Measurements from ENCODE around the gene AOX1.
"Not testable (repeated sequence)": the region's sequence is repeated elsewhere in the genome, so short reads cannot be mapped to it uniquely, and the experiment has no call there.

The AOX1 gene

DNA sequence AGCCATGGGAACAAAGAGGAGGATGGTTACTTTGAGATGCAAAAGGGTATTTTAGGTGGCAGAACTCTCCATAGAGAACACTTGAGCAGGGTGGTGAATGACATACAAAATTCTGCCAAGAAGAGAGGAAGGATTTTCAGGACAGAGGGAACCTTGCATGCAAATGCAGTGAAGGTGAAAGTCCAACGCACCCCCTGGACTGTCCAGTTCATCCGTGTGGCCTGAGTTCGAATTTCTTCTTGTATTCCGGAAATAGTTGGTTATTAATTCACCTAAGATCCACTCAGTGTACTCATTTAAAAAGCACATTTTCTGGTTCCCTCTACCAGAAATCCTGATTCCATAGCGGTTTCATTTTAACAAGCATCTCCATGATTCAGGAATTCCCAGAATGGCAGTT lies 5.5 kb downstream of the AOX1 start:
- H3K4me1 Mint-ChIP-seq: peaks cover 1% of the 10 kb centered on the region
- no peak overlapping the region for H3K4me3 Mint-ChIP-seq
- no peaks in the 10 kb centered on the region for H3K36me3 Mint-ChIP-seq
- ATAC-seq (ENCODE audit: low read depth) (no peak), DNase-seq (ENCODE audit: low spot score in 2 of 2) (no peak)
- H3K27me3 Mint-ChIP-seq: peaks cover 16% of the 10 kb centered on the region
- H3K27ac Mint-ChIP-seq: no peak overlapping the region
- no peaks in the 10 kb centered on the region for H3K9me3 Mint-ChIP-seq

DNA sequence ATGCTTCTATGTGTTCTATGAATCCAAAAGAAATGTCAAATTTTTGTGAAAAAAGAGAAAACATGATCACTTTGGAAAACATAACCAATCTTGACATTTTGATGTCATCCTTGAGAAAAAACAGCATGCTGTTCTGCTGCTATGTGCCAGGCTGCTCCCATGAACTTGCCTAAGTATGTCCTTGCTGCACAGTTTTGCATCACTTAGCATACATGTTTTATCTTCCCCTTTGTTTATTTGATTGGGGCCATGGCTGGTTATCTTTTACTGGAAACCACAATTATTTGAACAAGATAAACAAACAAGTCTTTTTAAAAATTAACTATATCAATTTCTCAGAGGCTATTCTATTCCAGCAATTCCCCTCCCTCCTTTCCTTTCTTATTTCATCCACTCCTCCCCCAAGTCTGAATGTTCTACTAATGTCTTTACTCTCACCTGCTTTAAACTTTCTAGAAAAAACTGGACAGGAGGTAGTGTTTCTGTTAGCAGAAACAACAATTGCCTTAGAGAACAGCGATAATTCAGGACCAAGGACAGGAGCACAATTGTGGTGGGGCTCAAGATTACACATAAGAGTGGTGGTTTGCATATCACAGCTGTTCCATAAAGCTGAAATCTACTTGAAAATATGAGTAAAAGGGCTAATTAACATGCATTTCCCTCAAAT lies 6.7 kb downstream of the AOX1 start:
- DNase-seq (ENCODE audit: low spot score in 2 of 2) (no peak), ATAC-seq (ENCODE audit: low read depth) (no peak)
- Mint-ChIP-seq H3K36me3 (no peaks in the 10 kb centered on the region), H3K4me3 (no peak overlapping the region), H3K27ac (no peak overlapping the region), H3K27me3 (peaks cover 15% of the 10 kb centered on the region), H3K9me3 (no peaks in the 10 kb centered on the region), H3K4me1 (no peaks in the 10 kb centered on the region)

DNA sequence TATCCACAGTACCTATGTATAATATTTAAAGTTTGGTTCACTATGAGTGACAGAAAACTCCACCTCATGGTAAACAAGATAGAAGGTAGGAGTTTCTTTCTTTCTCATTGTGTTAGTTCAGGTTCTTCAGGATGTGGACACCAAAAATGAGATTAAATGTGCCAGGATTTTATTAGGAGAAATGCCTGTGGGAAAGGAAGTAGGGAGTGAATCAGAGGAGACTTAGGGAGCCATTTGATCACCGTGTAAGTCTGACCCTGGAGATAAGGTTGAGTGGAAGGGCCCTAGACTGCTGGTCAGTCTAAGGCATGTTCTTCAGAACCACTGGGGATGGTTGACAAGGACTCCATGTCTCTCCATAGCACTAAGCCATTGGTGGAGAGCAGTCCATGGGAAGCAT lies 8.1 kb downstream of the AOX1 start:
- Mint-ChIP-seq H3K4me3 (no peak overlapping the region), H3K27me3 (peaks cover 18% of the 10 kb centered on the region), H3K36me3 (no peaks in the 10 kb centered on the region), H3K27ac (no peak overlapping the region), H3K4me1 (no peaks in the 10 kb centered on the region), H3K9me3 (no peaks in the 10 kb centered on the region)
- no peak for DNase-seq (ENCODE audit: low spot score in 2 of 2)
- no peak for ATAC-seq (ENCODE audit: low read depth)

DNA sequence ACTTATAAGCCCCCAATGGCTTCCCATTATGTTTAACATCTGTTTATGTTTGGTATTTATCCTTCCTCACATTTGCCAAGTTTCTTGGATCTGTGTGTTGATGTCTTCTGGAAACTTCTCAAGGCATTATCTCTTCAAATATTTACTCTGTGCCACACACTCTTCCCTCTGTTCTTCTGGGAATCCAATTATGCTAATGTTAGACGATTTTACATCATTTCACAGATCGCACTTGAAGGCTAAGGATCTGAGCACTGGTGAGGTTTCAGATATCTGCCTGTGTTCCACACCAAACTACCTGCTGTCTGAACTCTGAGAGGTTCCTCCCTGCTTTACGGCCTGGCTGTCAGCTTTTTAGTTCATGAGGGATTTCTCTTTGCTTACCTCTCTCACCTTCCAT lies 10.1 kb downstream of the AOX1 start:
- no peak overlapping the region for H3K4me3 Mint-ChIP-seq
- H3K27me3 Mint-ChIP-seq: peaks cover 16% of the 10 kb centered on the region
- no peaks in the 10 kb centered on the region for H3K36me3 Mint-ChIP-seq
- H3K9me3 Mint-ChIP-seq: no peaks in the 10 kb centered on the region
- H3K27ac Mint-ChIP-seq: no peak overlapping the region
- DNase-seq (ENCODE audit: low spot score in 2 of 2) (no peak), ATAC-seq (ENCODE audit: low read depth) (no peak)
- no peaks in the 10 kb centered on the region for H3K4me1 Mint-ChIP-seq

DNA sequence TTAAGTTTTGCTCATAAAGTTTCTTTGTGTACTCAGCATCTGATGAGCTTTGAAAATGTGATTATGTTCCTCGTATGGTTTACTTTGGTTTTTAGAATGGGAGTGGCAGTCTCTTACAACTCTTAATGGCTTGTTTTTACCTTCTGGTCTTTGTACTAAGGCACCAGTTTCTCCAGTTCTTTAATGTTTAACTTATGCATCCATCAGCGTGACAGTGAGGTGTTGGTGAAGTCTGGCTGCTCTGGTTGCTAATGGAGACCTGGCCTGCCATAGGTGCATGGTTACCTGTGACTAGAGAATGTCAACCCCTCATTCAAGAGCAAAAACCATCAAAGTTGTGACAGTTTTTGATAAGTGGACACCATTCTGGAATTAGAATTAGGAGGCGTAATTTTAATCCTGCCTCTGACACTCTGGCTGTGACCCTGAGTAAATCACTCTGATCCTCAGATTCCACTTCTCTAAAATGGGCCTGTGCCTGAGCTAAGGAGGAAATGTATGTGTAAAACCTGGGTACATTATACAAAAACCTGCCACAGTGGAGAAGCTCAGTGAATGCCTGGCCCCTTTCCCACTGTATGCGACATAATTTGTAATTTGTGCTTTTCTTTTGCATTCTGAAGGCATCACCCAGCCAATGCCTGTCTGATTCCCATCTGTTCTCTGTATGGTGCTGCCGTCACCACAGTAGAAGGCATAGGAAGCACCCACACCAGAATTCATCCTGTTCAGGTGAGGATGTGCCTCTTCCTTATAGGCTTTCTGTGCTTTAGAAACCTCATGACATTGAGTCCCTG lies 11.2 kb downstream of the AOX1 start:
- H3K27me3 Mint-ChIP-seq: peaks cover 13% of the 10 kb centered on the region
- no peaks in the 10 kb centered on the region for H3K4me1 Mint-ChIP-seq
- no peak overlapping the region for H3K27ac Mint-ChIP-seq
- no peaks in the 10 kb centered on the region for H3K9me3 Mint-ChIP-seq
- no peak overlapping the region for H3K4me3 Mint-ChIP-seq
- no peaks in the 10 kb centered on the region for H3K36me3 Mint-ChIP-seq
- ATAC-seq (ENCODE audit: low read depth) (no peak), DNase-seq (ENCODE audit: low spot score in 2 of 2) (no peak)

DNA sequence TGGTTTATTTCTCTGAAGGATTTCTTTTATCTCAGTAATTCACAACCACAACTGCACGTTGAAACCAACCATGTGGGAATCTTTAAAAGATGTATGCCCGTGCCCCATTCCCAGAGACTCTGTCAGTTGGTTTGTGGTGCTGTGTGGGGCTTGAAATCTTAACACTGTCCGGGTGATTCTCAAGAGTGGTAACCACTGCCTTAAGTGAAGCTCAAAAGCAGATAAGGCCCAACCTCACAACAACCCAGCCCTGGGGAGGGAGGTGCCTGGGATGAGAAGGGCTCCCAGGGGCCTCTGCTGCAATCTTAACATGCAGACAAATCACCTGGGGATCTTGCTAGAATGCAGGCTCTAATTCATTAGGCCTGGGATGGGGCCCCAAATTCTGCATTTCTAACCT lies 13.4 kb downstream of the AOX1 start:
- no peak overlapping the region for H3K27ac Mint-ChIP-seq
- no peak overlapping the region for H3K4me3 Mint-ChIP-seq
- no peaks in the 10 kb centered on the region for H3K36me3 Mint-ChIP-seq
- no peaks in the 10 kb centered on the region for H3K9me3 Mint-ChIP-seq
- peaks cover 12% of the 10 kb centered on the region for H3K27me3 Mint-ChIP-seq
- no peak for ATAC-seq (ENCODE audit: low read depth)
- no peaks in the 10 kb centered on the region for H3K4me1 Mint-ChIP-seq
- no peak for DNase-seq (ENCODE audit: low spot score in 2 of 2)

DNA sequence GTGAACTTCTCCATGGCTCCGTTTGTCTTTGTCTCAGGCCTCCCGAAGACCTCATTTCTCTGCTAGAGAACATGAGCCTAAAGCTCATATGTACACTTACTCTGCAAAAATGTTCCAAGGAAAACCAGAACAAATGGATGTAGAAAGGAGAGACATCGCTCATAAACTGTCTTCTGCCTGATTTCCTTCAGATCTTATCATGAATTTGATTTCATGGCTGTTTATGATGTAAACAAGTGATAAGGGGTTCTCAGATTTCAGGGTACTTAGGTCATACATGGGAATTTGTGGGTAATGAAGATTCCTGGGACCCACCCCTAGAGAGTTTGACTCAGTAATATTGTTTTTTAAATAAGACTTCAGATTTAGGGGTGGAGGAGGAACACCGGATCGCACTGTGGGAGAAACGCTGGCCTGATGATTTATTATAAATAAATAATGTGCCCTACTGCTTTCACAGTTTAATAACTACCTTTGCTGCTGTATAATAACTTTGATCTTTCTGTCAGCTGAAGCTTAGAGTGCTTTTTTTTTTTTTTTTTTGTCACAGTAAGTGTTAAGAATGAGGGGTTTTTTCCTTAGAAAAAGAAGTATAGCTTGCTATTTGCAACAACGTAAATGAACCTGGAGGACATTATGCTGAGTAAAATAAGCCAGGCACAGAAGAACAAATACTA lies 14.9 kb downstream of the AOX1 start:
- Mint-ChIP-seq H3K36me3 (no peaks in the 10 kb centered on the region), H3K27me3 (peaks cover 11% of the 10 kb centered on the region), H3K27ac (no peak overlapping the region), H3K4me1 (no peaks in the 10 kb centered on the region), H3K9me3 (no peaks in the 10 kb centered on the region), H3K4me3 (no peak overlapping the region)
- DNase-seq (ENCODE audit: low spot score in 2 of 2): no peak
- ATAC-seq (ENCODE audit: low read depth): no peak

DNA sequence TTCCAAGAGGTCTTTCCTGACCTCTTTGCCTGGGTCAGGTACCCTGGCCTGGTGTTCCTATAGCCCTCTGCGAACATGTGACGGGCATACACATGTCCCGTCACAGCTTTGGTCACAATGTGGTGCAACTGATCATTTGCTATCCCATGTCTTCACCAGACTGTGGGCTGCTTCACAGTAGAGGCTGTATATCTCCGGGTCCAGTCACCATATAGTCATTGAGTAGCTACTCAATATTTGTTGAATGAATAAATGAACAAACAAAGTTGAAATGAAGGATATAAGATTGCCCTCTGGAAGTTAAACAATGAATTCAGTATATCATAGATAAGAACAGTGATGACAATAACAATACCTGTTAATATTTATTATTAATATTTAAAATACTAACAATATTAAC lies 16.8 kb downstream of the AOX1 start:
- Mint-ChIP-seq H3K36me3 (no peaks in the 10 kb centered on the region), H3K4me3 (no peak overlapping the region), H3K9me3 (peaks cover 1% of the 10 kb centered on the region), H3K4me1 (no peaks in the 10 kb centered on the region), H3K27me3 (peaks cover 12% of the 10 kb centered on the region), H3K27ac (no peak overlapping the region)
- DNase-seq (ENCODE audit: low spot score in 2 of 2) (no peak), ATAC-seq (ENCODE audit: low read depth) (no peak)

DNA sequence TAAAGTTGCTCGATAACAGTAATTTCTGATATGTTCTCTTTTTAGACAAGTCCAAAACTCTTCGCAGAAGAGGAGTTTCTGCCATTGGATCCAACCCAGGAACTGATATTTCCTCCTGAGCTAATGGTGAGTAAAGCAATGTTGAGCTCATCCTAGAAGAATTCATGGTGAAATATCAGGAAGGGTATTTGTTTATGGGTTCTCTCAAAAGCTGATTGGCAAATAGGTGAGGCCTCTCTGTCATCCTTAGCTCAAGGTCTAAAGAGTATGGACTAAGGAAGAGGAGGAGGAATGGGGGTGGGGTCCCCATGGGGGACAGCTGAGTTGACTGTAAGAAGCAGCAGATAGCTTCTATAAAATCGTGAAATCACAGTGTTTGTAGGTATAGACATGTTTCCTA lies 18.2 kb downstream of the AOX1 start:
- H3K9me3 Mint-ChIP-seq: peaks cover 3% of the 10 kb centered on the region
- H3K27ac Mint-ChIP-seq: no peak overlapping the region
- ATAC-seq (ENCODE audit: low read depth): no peak
- H3K4me3 Mint-ChIP-seq: no peak overlapping the region
- DNase-seq (ENCODE audit: low spot score in 2 of 2): no peak
- H3K36me3 Mint-ChIP-seq: no peaks in the 10 kb centered on the region
- no peaks in the 10 kb centered on the region for H3K4me1 Mint-ChIP-seq
- H3K27me3 Mint-ChIP-seq: peaks cover 14% of the 10 kb centered on the region

DNA sequence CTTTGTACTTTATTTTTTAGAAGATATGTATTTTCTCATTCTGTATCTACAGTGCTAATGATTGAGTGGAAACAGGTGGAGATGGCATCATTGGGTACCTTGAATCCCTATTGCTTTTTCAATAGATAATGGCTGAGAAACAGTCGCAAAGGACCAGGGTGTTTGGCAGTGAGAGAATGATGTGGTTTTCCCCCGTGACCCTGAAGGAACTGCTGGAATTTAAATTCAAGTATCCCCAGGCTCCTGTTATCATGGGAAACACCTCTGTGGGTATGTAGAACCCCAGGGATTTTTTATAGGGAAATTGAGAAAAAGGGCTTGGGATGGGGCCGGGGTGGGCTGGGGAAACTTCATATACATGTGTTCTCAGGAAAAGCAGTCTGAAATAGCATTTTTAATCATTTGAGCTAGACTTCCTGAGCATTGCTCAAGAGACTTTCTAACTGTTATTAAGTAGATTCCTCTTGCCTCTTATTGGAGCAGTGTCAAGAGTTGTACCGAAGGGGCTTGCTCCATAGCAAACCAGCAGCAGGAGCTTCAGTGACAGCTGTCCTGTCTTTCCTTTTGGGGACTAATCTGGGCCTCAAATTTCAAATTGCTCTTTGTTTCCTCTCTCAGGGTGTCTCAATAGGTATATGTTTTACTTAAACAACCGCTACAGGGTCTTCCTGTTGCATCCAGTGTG lies 18.9 kb downstream of the AOX1 start:
- Mint-ChIP-seq H3K27ac (no peak overlapping the region), H3K4me3 (no peak overlapping the region), H3K9me3 (peaks cover 3% of the 10 kb centered on the region), H3K4me1 (no peaks in the 10 kb centered on the region), H3K36me3 (no peaks in the 10 kb centered on the region), H3K27me3 (peaks cover 14% of the 10 kb centered on the region)
- DNase-seq (ENCODE audit: low spot score in 2 of 2) (no peak), ATAC-seq (ENCODE audit: low read depth) (no peak)

DNA sequence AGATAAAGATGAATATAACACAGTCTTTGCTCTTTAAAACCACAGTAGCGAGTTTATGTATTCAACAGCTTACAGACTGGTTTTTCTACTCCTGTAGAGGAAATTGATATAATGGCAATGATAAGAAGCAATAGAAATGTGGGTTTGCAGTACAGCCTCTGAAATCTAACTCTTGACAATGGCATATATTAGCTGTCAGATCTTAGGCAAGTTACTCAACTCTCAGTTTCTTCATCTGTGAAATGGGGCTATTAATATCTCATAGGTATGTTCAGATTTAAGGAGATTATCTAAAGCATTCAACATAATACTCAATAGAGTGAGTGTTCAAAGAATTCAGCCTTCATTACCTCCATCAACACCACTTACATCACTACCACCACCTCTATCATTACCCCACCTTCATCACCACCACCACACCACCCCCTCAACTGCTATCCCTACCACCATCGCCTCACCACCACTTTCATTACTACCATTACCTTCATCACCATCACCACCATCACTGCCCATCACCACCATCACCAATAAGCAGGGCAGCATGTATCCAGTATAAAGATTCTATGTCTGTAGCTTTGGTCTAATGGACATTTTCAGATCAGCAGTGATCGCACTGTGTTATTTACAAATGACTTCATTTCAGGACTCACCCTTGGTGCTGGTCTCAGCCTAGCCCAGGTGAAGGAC lies 22.7 kb downstream of the AOX1 start:
- Mint-ChIP-seq H3K4me1 (no peaks in the 10 kb centered on the region), H3K4me3 (no peak overlapping the region), H3K27ac (no peak overlapping the region), H3K36me3 (no peaks in the 10 kb centered on the region), H3K27me3 (peaks cover 17% of the 10 kb centered on the region), H3K9me3 (peaks cover 3% of the 10 kb centered on the region)
- no peak for DNase-seq (ENCODE audit: low spot score in 2 of 2)
- ATAC-seq (ENCODE audit: low read depth): no peak

DNA sequence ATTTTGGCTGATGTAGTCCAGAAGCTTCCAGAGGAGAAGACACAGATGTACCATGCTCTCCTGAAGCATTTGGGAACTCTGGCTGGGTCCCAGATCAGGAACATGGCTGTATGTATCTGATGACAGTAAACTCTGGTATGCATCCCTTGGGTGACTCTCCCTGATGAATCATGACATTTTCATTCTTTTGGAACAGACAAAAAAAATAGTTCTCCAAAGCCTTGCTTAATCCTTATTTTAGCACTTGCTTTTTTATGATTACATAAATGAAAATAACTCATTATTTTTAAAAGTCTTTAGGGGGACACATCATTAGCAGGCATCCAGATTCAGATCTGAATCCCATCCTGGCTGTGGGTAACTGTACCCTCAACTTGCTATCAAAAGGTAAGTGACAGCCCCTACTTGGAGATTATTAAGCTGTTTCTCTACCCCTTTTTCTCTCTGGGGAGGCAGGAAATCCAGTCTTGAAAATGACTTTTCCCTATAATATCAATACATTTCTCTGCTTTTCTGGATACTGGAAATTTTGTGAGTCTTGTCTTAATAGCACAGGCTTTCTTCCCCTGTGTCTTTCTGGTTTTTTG lies 23.3 kb downstream of the AOX1 start:
- Mint-ChIP-seq H3K9me3 (peaks cover 3% of the 10 kb centered on the region), H3K4me1 (no peaks in the 10 kb centered on the region), H3K27me3 (peaks cover 17% of the 10 kb centered on the region), H3K36me3 (no peaks in the 10 kb centered on the region), H3K27ac (no peak overlapping the region), H3K4me3 (no peak overlapping the region)
- DNase-seq (ENCODE audit: low spot score in 2 of 2) (no peak), ATAC-seq (ENCODE audit: low read depth) (no peak)

DNA sequence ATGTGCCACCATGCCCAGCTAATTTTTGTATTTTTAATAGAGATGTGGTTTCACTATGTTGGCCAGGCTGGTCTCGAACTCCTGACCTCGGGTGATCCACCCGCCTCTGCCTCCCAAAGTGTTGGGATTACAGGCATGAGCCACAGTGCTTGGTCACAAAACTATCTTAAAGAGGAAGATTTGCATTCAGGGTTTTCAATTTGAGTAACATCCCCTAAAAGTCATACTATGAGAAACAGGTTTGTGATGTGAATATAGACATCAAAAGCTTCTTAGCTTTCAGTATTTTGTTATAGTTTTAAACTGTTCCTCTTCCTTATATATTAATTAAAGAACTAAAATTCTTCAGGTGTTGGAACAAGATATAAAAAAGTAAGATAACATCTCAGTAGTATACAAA lies 24.4 kb downstream of the AOX1 start:
- H3K27me3 Mint-ChIP-seq: peaks cover 17% of the 10 kb centered on the region
- H3K36me3 Mint-ChIP-seq; H3K4me3 Mint-ChIP-seq; H3K27ac Mint-ChIP-seq; H3K9me3 Mint-ChIP-seq; DNase-seq (ENCODE audit: low spot score in 2 of 2); H3K4me1 Mint-ChIP-seq; ATAC-seq (ENCODE audit: low read depth): not testable (repeated sequence)

Measured in memory B cell (primary cell).